GM21515 (cell line): ENCODE data around the gene SNTN.
"Not testable (repeated sequence)": the region's sequence is repeated elsewhere in the genome, so short reads cannot be mapped to it uniquely, and the experiment has no call there.

Source experiments
- ATAC-seq: cut with Tn5 transposase; IDR thresholded peaks from one replicate; pipeline ENCODE4 v1.9.1; 2021; ENCODE audit not compliant: unreplicated experiment

Gene SNTN

DNA sequence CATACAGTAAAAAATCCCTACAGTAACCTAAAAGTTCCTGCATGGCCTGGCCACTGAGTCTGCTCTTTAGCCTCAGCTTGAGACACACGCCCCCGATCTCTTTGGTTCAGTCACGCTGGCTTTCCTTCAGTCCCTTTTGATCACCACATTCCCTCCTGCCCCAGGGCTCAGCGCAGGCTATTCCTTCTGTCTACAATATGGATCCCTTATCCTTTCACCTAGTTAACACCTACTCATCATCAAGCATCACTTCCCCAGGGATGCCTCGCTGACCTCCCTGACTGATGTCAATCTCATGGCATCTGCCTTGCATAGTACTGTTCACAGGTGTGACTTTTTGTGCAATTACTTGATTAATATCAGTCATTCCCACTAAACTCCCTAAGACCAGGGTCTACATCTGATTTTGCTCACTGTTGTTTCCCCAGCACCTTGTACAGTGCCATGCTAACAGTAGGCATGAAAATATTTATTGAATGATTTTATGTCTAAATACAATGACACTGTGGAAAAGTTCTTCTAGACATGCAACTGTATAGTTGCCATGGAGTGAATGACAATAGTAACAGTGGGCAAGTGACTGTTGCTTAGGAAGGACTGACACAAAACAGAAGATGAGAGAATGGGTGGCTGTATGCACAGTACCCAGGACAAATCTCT lies at the start of gene SNTN:
SNTN (plus strand) TSS at position 610 of the 660 bp plus-strand sequence; CDS start at position 623, 13 bp downstream.
- ATAC-seq: no peak

DNA sequence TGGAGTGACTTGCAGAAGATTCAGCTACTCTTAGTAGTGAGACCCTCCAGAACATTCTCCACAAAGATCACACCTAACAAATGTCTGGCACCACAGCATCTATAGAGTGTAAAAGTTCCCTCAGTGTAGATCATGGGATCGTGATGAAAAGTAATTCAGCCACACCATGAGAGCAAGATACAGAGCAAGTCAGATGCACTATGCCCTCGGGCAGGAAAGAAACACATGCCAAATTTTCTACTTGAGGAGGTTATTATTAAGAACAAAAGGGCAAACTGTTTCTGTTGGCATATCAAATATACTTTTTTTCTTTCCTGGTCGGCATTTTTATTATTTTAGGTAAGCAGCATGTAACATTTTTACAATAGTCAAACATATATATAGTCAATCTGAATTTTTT lies 44.8 kb upstream of the SNTN start:
- no peak for ATAC-seq

DNA sequence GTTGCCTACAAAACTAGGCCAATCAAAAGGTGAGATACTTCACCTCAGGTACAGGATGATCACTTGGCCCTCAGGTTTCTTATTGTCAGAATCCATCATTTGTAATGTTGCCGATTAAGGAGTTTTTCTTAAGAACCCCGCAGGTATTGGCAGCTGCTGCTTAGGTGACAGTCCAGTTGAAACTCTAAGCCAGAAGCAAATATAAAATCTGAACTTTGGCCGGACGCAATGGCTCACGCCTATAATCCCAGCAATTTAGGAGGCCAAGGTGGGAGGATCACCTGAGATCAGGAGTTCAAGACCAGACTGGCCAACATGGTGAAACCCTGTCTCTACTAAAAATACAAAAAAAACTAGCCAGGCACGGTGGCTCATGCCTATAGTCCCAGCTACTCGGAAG lies 43.1 kb upstream of the SNTN start:
- no peak for ATAC-seq

DNA sequence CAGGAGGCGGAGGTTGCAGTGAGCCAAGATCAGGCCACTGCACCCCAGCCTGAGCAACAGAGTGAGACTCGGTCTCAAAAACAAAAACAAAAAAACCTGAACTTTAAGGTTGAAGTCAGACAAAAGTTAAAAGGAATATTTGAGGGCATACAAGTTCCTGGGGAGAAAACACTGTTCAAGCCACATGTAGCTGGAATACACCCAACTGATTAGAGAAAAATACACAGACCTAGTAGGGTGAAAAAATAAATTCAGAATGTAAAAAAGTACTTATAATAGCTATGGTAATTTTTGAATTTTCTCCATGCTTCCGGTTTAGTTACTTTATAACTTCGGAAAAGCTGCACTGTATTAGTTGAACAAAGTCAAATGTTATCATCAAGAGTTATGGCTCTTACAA lies 42.6 kb upstream of the SNTN start:
- no peak for ATAC-seq

DNA sequence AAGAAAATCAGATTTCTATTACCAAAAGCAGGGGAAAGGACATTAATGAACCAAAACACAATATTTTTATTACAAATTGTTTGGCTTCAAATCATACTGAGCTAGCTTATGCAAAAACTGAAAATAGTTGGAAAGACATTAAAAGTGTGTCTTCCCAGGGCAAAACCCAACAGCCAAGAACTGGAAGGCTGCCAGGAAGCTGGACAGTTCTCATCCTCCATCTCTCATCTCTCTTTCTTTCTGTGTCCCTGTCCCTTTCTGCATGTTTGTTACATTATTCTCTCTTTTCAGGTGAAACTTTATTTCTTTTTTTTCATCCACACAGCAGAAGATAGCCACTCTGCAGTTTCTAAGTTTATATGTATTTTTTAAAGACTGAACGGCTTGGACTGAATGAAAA lies 41.1 kb upstream of the SNTN start:
- no peak for ATAC-seq

- no peak for ATAC-seq
These were observed 38.9 kb upstream of the SNTN start for GRCh38 chr3:63613561-63613960.

GRCh38 chr3:63617391-63617790 lies 35.1 kb upstream of the SNTN start:
- ATAC-seq: no peak

DNA sequence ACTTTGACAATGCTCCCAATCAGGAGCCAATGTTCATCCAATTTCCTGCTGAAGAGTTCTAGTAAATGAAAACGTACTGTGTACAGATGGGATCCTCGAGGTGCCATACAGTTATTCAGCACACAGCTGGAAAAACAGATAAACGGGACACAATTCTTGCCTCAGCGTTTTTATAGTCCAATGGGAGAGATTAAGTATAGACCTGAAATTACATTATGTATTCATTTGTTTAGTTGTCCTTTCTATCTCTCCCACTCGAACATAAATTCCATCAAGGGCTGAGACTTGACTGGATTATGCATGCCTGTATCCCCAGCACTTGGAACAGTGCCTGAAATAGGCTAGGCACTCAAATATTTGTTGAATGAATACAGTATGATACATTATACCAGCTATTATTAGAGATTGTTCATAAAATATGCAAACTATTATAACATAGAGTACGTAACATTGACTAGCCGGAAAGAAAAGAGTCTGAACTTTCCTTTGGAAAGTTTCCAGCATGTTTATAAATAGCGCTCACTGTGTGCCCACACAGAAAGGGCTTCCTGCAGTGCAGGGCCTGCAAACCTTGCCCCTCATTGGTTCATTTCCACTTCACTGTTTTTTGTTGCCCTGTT lies 27.4 kb upstream of the SNTN start:
- ATAC-seq: no peak

DNA sequence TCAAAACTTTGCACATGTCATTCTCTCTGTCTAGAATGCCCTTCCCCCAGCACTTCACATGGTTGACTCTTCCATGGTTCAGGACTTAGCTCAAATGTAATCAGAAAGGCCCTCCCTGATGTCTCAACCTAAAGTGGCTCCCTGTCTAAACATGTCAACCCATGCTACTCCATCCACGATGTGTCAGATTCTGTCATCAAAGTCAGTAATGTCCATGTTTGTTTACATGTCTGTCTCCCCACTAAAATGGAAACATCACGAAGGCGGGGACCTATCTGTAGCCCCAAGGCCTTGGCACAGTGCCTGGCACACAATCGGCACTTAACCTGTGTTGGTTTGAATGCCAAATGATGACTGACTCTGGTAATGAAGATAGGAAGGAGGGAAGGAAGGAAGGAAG lies 20.8 kb upstream of the SNTN start:
- no peak for ATAC-seq

GRCh38 chr3:63635186-63635585 lies 17.3 kb upstream of the SNTN start:
- no peak for ATAC-seq

- ATAC-seq: no peak
These were observed 12.7 kb upstream of the SNTN start for GRCh38 chr3:63639806-63640205.

- no peak for ATAC-seq
These were observed 10.0 kb upstream of the SNTN start for GRCh38 chr3:63642488-63642887.

GRCh38 chr3:63644212-63644797 lies 8.2 kb upstream of the SNTN start:
- ATAC-seq: no peak

- ATAC-seq: not testable (repeated sequence)
These were observed 7.3 kb upstream of the SNTN start for GRCh38 chr3:63644928-63645781.

- no peak for ATAC-seq
These were observed 1.7 kb downstream of the SNTN start for GRCh38 chr3:63654211-63654610.

DNA sequence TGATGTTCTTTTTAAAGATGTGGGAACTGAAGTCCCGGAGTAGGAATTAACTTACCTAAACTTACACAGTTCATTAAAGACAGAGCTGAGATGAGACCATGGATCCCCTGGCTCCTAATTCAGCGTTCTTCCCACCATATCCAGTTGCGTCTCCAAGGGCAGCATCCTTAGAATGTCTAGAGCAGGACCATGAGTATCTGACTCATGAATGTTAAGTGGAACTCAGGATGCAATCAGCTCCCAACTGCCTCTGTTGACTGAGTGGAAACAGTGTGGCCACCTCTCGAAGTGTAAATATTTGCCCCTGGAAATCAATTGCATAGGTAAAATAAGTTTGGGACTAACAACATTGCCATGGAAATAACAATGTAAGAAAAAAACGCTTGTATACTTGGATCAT lies 2.5 kb downstream of the SNTN start:
- no peak for ATAC-seq

GRCh38 chr3:63655519-63655918 lies 3.0 kb downstream of the SNTN start:
- no peak for ATAC-seq

- ATAC-seq: no peak
These were observed 4.3 kb downstream of the SNTN start for GRCh38 chr3:63656786-63657185.

GRCh38 chr3:63661242-63661641 lies 8.8 kb downstream of the SNTN start:
- no peak for ATAC-seq

GRCh38 chr3:63662011-63662410 lies 9.5 kb downstream of the SNTN start:
- ATAC-seq: no peak

DNA sequence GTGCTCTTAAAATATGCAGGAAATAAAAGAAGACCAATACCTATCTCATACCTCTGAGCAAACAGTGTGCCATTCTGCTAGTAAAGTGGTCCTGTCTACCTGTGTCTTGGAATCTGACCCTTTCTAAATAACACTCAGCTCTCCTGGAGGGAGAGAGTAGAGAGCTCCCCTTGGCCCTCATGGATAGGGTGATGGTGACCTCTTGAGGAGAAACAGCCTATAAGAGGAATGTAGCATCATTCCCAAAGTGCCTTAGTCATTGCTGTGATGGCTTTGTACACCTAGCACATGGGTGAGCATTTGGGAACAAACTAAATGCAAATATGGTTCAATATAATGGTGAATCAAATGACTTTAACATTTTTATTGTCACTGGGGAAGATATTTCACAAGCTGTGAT lies 10.0 kb downstream of the SNTN start:
- no peak for ATAC-seq

DNA sequence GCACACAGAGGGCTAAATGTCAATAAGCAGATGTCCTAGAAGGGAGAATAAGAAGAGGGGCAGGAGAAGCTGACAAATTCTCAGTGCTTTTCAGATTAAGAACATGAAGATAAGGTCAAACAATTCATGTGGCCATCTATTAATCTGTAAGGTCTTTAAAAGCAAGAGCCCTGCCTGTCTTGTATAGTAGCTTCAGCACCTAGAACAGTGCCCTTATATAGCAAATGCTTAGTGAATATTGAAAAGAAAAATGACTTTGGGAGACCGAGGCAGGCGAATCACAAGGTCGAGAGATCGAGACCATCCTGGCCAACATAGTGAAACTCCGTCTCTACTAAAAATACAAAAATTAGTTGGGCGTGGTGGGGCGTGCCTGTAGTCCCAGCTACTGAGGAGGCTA lies 18.1 kb downstream of the SNTN start:
- ATAC-seq: no peak
